Subcutaneous abdominal adipose tissue (tissue), 5 donors: ENCODE results near the gene TCF4.

Experiments used
- H3K27ac ChIP-seq: one replicate; pipeline ENCODE4 v1.7.0; 2013; ENCODE audit warnings: low read depth, mild to moderate bottlenecking, inconsistent platforms, low read length, moderate library complexity
- H3K27me3 ChIP-seq, 5 donors: one replicate each; pipeline ENCODE4 v1.7.0; 2013; ENCODE audit warnings: low read length in 5 of 5, inconsistent platforms in 1 of 5; ENCODE audit not compliant: control insufficient read depth in 5 of 5, insufficient read depth in 4 of 5
- H3K36me3 ChIP-seq, 5 donors: one replicate each; pipeline ENCODE4 v1.7.0; 2013; ENCODE audit warnings: low read length in 5 of 5; ENCODE audit not compliant: control insufficient read depth in 5 of 5, insufficient read depth in 5 of 5
- H3K4me1 ChIP-seq, 5 donors: one replicate each; pipeline ENCODE4 v1.7.0; 2013; ENCODE audit warnings: low read length in 5 of 5, mild to moderate bottlenecking in 3 of 5, moderate library complexity in 1 of 5; ENCODE audit not compliant: control insufficient read depth in 5 of 5, insufficient read depth in 5 of 5
- H3K4me3 ChIP-seq, 5 donors: one replicate each; pipeline ENCODE4 v1.7.0; 2013; ENCODE audit warnings: low read length in 5 of 5, low read depth in 1 of 5
- H3K9ac ChIP-seq, 5 donors: one replicate each; pipeline ENCODE4 v1.7.0; 2013; ENCODE audit warnings: low read length in 5 of 5, mild to moderate bottlenecking in 4 of 5, moderate library complexity in 3 of 5
- H3K9me3 ChIP-seq, 5 donors: one replicate each; pipeline ENCODE4 v1.7.0; 2013; ENCODE audit warnings: low read length in 5 of 5; ENCODE audit not compliant: control insufficient read depth in 5 of 5
- donor health status: healthy.
- donor health status: healthy.
- donor health status: healthy.
- donor health status: healthy.
- donor health status: healthy.

The TCF4 gene

GRCh38 chr18:55500316-55501086 is 87.5 kb downstream of the TCF4 start:
- Histone ChIP-seq H3K27me3 (no peaks in the 10 kb centered on the region), H3K4me1 (peaks cover 0 to 19% (median 3%) of the 10 kb centered on the region in 5 donors), H3K4me3 (no peak overlapping the region), H3K27ac (peak overlapping the region; percentile 63), H3K9ac (no peak overlapping the region), H3K9me3 (no peaks in the 10 kb centered on the region), H3K36me3 (no peaks in the 10 kb centered on the region)

- Histone ChIP-seq H3K4me3 (no peak overlapping the region), H3K9me3 (no peaks in the 10 kb centered on the region), H3K9ac (no peak overlapping the region), H3K4me1 (peaks cover 0 to 17% (median 3%) of the 10 kb centered on the region in 5 donors), H3K27ac (peak overlapping the region; percentile 19), H3K27me3 (no peaks in the 10 kb centered on the region), H3K36me3 (no peaks in the 10 kb centered on the region)
These were observed 88.5 kb downstream of the TCF4 start for GRCh38 chr18:55499526-55499925.

GRCh38 chr18:55497825-55498403 is 90.1 kb downstream of the TCF4 start:
- Histone ChIP-seq H3K4me1 (peaks cover 0 to 15% (median 3%) of the 10 kb centered on the region in 5 donors), H3K9ac (no peak overlapping the region), H3K9me3 (no peaks in the 10 kb centered on the region), H3K36me3 (no peaks in the 10 kb centered on the region), H3K27me3 (no peaks in the 10 kb centered on the region), H3K27ac (no peak overlapping the region), H3K4me3 (no peak overlapping the region)

GRCh38 chr18:55494899-55495298 is 93.1 kb downstream of the TCF4 start:
- no peaks in the 10 kb centered on the region for H3K36me3 ChIP-seq
- H3K4me3 ChIP-seq, result no peak overlapping the region

GRCh38 chr18:55494441-55494840 is 93.6 kb downstream of the TCF4 start:
- no peak overlapping the region for H3K4me3 ChIP-seq

More at GRCh38 chr18:55494899-55495298, 93.1 kb downstream of the TCF4 start:
- H3K27me3 ChIP-seq, result no peaks in the 10 kb centered on the region
- no peak overlapping the region for H3K27ac ChIP-seq
- no peaks in the 10 kb centered on the region for H3K9me3 ChIP-seq
- no peak overlapping the region for H3K9ac ChIP-seq
- H3K4me1 ChIP-seq, result peaks cover 0 to 14% (median 3%) of the 10 kb centered on the region in 5 donors

GRCh38 chr18:55491616-55492015 is 96.4 kb downstream of the TCF4 start:
- Histone ChIP-seq H3K4me1 (peaks cover 0 to 26% (median 3%) of the 10 kb centered on the region in 5 donors), H3K9ac (no peak overlapping the region), H3K36me3 (no peaks in the 10 kb centered on the region), H3K27me3 (no peaks in the 10 kb centered on the region), H3K9me3 (no peaks in the 10 kb centered on the region), H3K27ac (no peak overlapping the region), H3K4me3 (no peak overlapping the region)

More at GRCh38 chr18:55494441-55494840, 93.6 kb downstream of the TCF4 start:
- peaks cover 0 to 15% (median 3%) of the 10 kb centered on the region in 5 donors for H3K4me1 ChIP-seq
- H3K27me3 ChIP-seq, result no peaks in the 10 kb centered on the region
- H3K27ac ChIP-seq, result no peak overlapping the region
- no peak overlapping the region for H3K9ac ChIP-seq
- H3K9me3 ChIP-seq, result no peaks in the 10 kb centered on the region
- H3K36me3 ChIP-seq, result no peaks in the 10 kb centered on the region

- Histone ChIP-seq H3K9ac (no peak overlapping the region), H3K9me3 (no peaks in the 10 kb centered on the region), H3K36me3 (no peaks in the 10 kb centered on the region), H3K4me1 (peaks cover 0 to 36% (median 9%) of the 10 kb centered on the region in 5 donors), H3K4me3 (no peak overlapping the region), H3K27me3 (no peaks in the 10 kb centered on the region), H3K27ac (no peak overlapping the region)
These were observed 98.7 kb downstream of the TCF4 start for GRCh38 chr18:55489034-55489986.

GRCh38 chr18:55488473-55488872 is 99.5 kb downstream of the TCF4 start:
- H3K9ac ChIP-seq, result no peak overlapping the region
- H3K27ac ChIP-seq, result no peak overlapping the region
- H3K4me1 ChIP-seq, result peaks cover 0 to 36% (median 9%) of the 10 kb centered on the region in 5 donors
- no peaks in the 10 kb centered on the region for H3K27me3 ChIP-seq
- H3K9me3 ChIP-seq, result no peaks in the 10 kb centered on the region
- no peak overlapping the region for H3K4me3 ChIP-seq
- no peaks in the 10 kb centered on the region for H3K36me3 ChIP-seq

GRCh38 chr18:55487997-55488396 is 100.0 kb downstream of the TCF4 start:
- no peaks in the 10 kb centered on the region for H3K36me3 ChIP-seq
- H3K9ac ChIP-seq, result no peak overlapping the region
- H3K9me3 ChIP-seq, result no peaks in the 10 kb centered on the region
- H3K4me3 ChIP-seq, result no peak overlapping the region
- H3K27ac ChIP-seq, result no peak overlapping the region
- peaks cover 0 to 36% (median 9%) of the 10 kb centered on the region in 5 donors for H3K4me1 ChIP-seq
- H3K27me3 ChIP-seq, result no peaks in the 10 kb centered on the region
